Fibroblast of mammary gland (primary cell): ENCODE measurements around the gene KCNJ1.

ENCODE experiments used
- DNase-seq: peaks from one replicate; pipeline ENCODE4 v3.0.0-alpha.2; 2010; ENCODE audit warnings: low read depth
- H3K4me3 ChIP-seq: 2 replicates; pipeline ENCODE4 v1.5.1; 2011; ENCODE audit warnings: low read depth, mild to moderate bottlenecking, low read length, moderate library complexity; ENCODE audit not compliant: control insufficient read depth
- CTCF ChIP-seq: conservative IDR thresholded peaks from 2 replicates; pipeline ENCODE4 v1.5.1; 2011; ENCODE audit warnings: low read depth, low read length, inconsistent platforms; ENCODE audit not compliant: control insufficient read depth, insufficient read depth

KCNJ1 gene

GRCh38 chr11:128867277-128867676 lies at the start of gene KCNJ1:
Gene KCNJ1, minus strand, starts transcription at chr11:128867296. Its CDS starts 27,053 bp downstream, at chr11:128840243.
- DNase-seq, result no peak
- no peak within 1 kb of the TSS for H3K4me3 ChIP-seq
- TF ChIP-seq CTCF, result no peak

DNA sequence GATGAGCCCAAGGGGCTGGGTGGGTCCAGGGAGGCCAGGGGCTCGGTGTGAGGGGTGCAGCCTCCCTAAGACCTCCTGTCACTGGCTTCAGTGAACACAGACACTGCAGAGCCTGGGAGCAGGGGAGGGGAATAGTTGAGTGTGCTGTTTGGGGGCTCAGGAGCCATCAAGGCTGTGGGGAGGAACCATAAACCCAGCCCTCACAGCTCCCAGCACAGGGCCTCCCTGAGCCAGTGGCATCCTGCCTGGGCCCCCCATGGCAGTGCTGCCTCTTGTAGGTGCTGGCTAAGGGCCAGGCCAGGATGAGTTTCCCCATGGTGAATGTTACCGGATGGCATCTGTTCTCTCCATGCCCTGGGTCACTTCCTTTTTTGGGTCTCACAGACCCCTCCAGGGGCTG lies 49.6 kb upstream of the KCNJ1 start:
- TF ChIP-seq CTCF, result no peak
- H3K4me3 ChIP-seq, result no peak overlapping the region
- no peak for DNase-seq

GRCh38 chr11:128916037-128916572 lies 49.0 kb upstream of the KCNJ1 start:
- TF ChIP-seq CTCF, result no peak
- DNase-seq, result no peak
- no peak overlapping the region for H3K4me3 ChIP-seq

DNA sequence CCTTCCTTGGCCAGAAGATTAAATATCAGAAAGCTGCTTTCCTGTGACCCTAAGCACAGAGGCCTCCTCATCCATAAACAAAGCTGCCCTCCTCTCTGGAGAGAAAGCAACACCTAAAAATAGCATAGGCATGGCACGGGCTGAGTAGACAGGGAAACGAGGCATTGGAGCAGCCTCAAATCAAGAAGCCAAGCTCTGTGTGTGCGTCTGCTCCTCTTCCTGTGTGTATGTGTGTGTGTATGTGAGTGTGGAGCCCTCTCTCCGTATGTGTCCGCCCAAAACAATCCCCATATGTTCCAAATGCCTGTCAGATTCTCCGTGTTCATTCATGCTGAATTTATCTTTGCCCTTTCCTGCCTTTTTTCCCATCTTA lies 48.0 kb upstream of the KCNJ1 start:
- H3K4me3 ChIP-seq, result no peak overlapping the region
- TF ChIP-seq CTCF, result no peak
- DNase-seq, result no peak

- TF ChIP-seq CTCF, result no peak
Measured at GRCh38 chr11:128914216-128915148, 47.4 kb upstream of the KCNJ1 start.

DNA sequence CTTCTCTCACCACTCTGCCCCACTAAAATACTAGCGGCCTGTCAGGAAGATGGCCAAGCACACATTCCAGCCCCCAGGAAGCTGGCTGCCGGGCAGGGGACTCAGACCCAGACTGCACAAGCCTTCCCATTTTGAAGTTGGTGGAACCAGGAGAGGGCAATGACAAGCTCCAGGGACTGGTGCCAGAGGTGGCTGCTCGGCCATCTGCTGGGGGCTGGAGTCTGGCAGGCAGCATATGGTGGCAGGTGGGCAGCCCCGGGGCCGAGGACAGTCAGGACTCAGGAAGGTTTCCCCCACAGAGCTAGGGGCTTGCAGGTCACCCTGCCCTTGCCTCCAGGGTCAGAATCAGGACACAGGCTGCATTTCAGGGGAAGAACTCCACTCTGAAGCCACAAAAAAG lies 46.7 kb upstream of the KCNJ1 start:
- DNase-seq, result no peak
- H3K4me3 ChIP-seq, result no peak overlapping the region
- TF ChIP-seq CTCF, result no peak

More at GRCh38 chr11:128914216-128915148, 47.4 kb upstream of the KCNJ1 start:
- no peak for DNase-seq
- no peak overlapping the region for H3K4me3 ChIP-seq
